ENCODE results near the gene FOXP1.

Gene FOXP1

GRCh38 chr3:71498543-71498942 is 85.0 kb downstream of the FOXP1 start:
- H3K4me3 ChIP-seq (ENCODE audit: low read depth, low read length), result no peak overlapping the region
- in situ Hi-C loops (cut with HindIII; ENCODE audit: low pct_ligation_motif_present, low sequenced_read_pairs), result no loop called here
- no peaks in the 10 kb centered on the region for H3K27me3 ChIP-seq (replicated peaks)
- TF ChIP-seq CTCF (IDR thresholded peaks at IDR 0.05; ENCODE audit: low read depth, low read length, missing control alignments), result no peak
- DNase-seq, result no peak
- H3K36me3 ChIP-seq (replicated peaks), result no peaks in the 10 kb centered on the region
- no peak overlapping the region for H3K27ac ChIP-seq

- H3K27me3 ChIP-seq (replicated peaks), result no peaks in the 10 kb centered on the region
- no peak overlapping the region for H3K4me3 ChIP-seq (ENCODE audit: low read depth, low read length)
- DNase-seq, result no peak
- H3K27ac ChIP-seq, result peak overlapping the region; percentile 97
- in situ Hi-C loops (cut with HindIII; ENCODE audit: low pct_ligation_motif_present, low sequenced_read_pairs), result no loop called here
- no peaks in the 10 kb centered on the region for H3K36me3 ChIP-seq (replicated peaks)
- TF ChIP-seq CTCF (IDR thresholded peaks at IDR 0.05; ENCODE audit: low read depth, low read length, missing control alignments), result no peak
These were observed 85.5 kb downstream of the FOXP1 start for GRCh38 chr3:71497971-71498444.

GRCh38 chr3:71497367-71497897 is 86.1 kb downstream of the FOXP1 start:
- Histone ChIP-seq H3K36me3 (replicated peaks) (no peaks in the 10 kb centered on the region), H3K4me3 (ENCODE audit: low read depth, low read length) (no peak overlapping the region), H3K27me3 (replicated peaks) (no peaks in the 10 kb centered on the region), H3K27ac (peak overlapping the region; percentile 97)
- in situ Hi-C loops (cut with HindIII; ENCODE audit: low pct_ligation_motif_present, low sequenced_read_pairs), result no loop called here
- DNase-seq, result no peak
- TF ChIP-seq CTCF (IDR thresholded peaks at IDR 0.05; ENCODE audit: low read depth, low read length, missing control alignments), result no peak

- no peak for TF ChIP-seq CTCF (IDR thresholded peaks at IDR 0.05; ENCODE audit: low read depth, low read length, missing control alignments)
- H3K27me3 ChIP-seq (replicated peaks), result no peaks in the 10 kb centered on the region
- in situ Hi-C loops (cut with HindIII; ENCODE audit: low pct_ligation_motif_present, low sequenced_read_pairs), result no loop called here
- peak; percentile 96 for DNase-seq
- peak overlapping the region; percentile 97 for H3K27ac ChIP-seq
- no peaks in the 10 kb centered on the region for H3K36me3 ChIP-seq (replicated peaks)
- H3K4me3 ChIP-seq (ENCODE audit: low read depth, low read length), result peak overlapping the region; percentile 35
These were observed 87.6 kb downstream of the FOXP1 start for GRCh38 chr3:71495708-71496472.

GRCh38 chr3:71494212-71494611 is 89.3 kb downstream of the FOXP1 start:
- Histone ChIP-seq H3K27ac (no peak overlapping the region), H3K27me3 (replicated peaks) (no peaks in the 10 kb centered on the region)
- no peak for DNase-seq

More at GRCh38 chr3:71494212-71494611, 89.3 kb downstream of the FOXP1 start:
- no peak overlapping the region for H3K4me3 ChIP-seq (ENCODE audit: low read depth, low read length)
- no peak for TF ChIP-seq CTCF (IDR thresholded peaks at IDR 0.05; ENCODE audit: low read depth, low read length, missing control alignments)
- in situ Hi-C loops (cut with HindIII; ENCODE audit: low pct_ligation_motif_present, low sequenced_read_pairs), result no loop called here
- no peaks in the 10 kb centered on the region for H3K36me3 ChIP-seq (replicated peaks)
